GM21390 (cell line): ENCODE results near the gene PRTG.
A peak's percentile ranks its signal among the peaks of the same experiment; 100 is the strongest.
"Not testable (repeated sequence)": the region's sequence is repeated elsewhere in the genome, so short reads cannot be mapped to it uniquely, and the experiment has no call there.

Experiments used
- ATAC-seq: cut with Tn5 transposase; IDR thresholded peaks from one replicate; pipeline ENCODE4 v1.9.1; 2021; ENCODE audit not compliant: unreplicated experiment

The PRTG gene

DNA sequence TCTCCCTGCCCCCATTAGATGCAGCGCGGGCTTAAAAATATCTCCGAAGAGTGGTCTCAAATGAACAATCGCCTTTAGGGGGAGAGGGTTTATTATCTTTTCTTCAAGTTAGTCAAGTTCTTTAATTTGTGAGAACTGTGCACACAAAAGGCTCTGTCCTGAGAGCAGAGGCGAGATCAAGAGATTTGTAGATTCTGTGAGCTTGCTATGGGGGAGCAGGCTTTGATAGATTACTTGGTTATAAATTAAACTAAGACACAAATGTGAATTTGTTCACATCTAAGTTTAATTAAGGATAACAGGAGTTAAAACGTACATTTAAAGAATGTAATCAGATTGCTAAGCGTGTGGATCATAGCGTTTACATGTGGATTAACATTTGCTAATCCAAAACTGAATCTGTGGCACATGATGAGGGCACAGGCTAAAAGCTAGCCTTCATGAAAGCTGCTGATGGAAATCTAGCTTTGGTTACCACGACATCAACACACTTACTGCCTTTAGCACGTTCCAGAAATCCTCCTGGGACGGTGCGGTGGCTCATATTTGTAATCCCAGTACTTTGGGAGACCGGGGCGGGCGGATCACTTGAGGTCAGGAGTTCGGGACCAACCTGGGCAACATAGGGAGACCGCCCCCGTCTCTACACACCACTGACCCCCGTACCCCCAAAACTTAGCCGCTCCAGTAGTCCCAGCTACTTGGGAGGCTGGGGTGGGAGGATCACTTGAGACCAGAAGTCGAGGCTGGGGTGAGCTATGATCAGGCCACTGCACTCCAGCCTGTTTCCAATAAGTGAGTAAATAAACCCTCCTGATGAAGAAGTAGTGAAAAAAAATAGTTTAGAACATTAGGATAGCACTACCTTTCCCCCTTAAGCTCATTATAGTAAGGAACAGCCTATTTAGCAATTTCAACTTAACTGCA, 1.0 kb upstream of the PRTG start:
- ATAC-seq = no peak

DNA sequence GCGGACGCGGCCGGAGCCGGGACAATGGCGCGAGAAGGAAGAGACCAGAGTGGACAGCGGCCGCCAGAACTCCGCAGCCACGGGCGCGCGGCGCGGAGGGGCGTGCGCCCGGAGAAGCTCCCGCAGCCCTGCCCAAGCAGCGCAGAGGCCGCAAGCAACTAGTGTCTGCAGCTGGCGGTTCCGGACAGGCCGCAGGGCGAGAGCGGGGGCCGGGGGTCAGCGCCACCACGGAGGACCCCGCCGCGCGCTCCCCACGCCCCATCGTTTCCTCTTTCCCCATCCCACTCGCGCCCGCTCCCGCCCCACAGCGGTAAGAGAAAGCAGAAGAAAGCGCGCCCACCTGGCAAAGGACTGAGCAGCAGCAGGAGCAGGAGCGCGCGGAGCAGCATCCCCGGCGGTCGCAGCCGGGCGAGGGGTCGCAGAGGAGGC, 440 bp downstream of the PRTG start:
- peak; percentile 49 for ATAC-seq

DNA sequence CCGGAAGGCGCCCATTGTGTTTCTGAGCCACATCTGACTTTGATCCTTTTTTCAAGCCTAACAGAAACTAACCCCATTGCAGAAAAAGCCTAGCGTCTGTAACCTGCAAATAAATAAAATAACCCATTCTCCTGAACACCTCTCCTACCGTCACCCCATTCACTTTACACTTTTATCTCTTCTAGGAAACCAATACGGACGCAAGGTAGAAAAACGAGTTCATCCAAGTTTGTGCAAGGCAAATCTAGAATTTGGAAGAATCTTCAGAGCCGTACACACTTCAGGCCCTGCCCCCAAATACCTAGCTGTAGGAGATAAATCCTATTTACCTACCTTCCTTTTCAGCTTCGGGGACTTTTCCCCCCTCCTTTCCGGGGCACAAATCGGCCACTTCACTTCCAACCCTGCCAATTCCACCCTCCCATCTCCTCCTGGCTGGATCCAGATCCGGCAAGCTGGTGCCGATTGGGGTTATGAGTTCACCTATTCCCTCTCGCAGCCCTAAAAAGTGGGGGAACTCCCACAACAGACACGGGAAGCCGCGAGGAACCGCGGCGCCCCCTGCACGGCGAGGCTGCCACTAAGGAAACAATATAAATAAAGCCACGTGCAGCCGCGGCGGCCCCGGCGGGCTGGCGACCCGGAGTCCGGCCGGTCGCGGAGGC, 987 bp downstream of the PRTG start:
- peak; percentile 30 for ATAC-seq

DNA sequence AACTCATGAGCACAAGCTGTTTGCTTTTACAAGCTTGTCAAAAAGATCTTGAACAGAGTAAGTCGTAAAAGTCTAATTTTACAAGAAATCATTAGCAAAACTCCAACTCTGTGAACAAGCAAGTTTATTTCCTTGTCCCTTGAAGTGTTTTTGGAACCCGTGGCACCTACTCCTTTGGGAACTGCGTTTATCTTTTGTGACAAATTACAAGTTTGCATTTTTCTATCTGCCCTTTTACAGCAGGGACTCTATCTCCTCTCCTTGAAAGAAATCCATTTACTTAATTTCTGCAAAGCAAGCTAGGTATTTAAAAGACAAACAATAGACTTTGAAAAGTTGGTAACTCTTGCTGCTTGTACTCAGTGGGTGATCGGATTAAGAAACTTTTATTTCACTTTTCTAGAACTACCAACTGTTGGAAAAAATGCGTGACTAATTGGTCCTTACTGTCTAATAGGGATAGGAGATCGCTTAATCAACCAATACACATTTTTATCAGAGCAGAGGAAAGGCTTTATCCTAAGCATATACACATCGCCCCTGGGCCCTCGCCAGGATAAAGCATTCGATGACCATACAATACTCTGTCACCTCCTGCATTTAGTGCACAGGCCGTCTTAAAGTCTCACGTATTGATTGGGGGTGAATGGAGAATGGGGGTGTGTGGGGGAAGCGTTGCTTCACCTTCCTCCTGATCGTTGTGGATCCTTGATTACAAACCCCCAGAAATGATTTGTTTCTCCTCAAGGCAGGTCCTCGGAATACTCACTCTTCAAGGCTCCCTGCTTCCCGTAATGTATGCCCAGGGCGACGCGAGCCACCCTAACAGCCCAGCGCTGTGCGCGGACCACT, 1.7 kb downstream of the PRTG start:
- no peak for ATAC-seq

DNA sequence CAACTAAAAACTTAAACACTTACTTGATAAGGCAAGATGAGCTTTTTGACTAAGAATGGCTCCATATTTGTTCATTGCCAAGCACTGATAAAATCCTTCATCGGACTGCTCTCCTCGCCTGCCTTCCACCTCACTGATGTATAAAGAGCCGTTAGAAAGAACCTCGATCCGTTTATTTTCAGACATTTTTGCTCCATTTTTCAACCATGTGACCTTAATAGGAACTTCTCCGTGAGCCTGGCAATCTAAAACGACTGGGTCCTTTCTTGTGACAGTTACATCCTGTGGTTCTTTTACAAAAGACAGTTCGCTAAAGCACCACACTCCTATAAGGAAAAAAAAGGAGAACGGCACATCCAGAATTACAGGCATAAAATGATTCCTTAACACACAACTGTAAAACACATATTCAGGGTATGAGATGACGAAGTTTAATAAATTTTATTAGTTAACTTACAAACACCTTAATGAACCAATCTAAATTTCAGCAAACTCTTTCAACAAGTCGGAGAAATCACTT, 2.5 kb downstream of the PRTG start:
- ATAC-seq = no peak

DNA sequence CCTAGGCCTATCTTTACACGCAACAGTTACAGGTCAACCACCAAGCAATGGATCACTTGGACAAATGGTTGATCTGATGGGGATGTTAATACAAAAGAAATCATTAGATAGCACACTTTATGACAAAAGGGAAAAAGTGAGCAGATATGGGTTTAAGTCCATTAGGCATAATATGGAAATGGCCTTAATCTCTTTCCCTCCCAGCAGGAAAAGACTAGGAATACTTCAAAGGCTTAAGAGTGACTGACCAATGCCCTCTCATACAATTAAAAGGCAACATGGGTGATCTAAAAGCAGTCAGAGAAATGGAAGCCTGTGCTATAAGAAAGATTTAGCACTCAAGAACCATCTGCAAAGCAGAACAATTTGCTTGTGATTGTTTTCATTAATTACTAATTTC, 3.3 kb downstream of the PRTG start:
- ATAC-seq = no peak

DNA sequence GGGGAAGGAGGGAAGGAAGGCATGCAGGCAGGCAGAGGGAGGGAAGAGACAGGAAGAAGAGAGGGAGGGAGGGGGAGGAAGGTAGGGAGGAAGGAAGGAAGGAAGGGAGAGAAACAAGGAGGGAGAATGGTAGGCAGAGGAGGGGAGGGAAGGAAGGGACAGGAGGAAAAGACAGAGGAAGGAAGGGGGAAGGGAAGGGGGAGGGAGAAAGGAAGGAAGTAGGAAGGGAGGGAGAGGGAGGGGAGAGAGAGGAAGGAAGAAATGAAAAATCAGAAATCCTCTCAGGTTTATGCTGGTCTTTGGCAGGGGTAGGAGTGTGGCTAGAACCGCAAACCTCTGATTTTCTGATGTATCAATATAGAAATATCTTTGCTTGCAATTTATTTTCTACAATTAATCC, 4.2 kb downstream of the PRTG start:
- ATAC-seq = no peak

DNA sequence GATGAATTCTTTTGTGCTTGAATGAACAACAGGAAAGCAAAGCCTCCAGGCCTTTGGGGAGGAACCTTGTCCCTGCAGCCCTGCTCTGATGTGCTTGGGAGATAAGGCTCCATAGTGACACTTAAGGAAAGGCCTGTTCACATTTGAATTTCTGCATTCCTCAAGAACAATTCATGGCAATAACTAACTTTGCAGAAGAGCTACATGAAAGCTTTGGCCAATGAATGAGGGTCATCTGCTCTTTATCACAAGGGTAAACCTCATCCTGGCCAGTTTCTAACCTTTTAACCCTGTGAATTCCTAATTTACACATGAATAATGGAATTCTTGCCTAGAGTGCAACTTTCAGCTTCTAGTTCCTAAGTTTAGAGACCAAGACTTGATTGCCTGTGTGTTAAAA, 5.6 kb downstream of the PRTG start:
- ATAC-seq = no peak

DNA sequence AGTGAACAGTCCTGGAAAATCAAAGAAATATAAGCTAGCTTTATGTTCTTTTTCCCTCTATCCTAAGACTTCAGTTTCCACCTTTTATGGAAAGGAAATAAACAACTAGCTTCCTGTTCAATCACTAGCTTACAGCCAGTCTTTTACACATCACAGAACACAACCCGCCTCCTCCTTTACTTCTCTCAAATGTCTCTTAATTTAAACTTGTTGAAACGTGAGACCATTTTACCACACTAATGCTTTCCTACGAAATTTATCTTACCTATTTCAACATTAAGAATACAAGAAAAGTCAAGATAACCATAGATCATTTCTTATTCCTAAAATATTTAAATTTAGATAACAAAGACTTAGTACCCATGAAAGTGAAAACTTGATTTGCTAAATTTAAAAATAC, 6.2 kb downstream of the PRTG start:
- ATAC-seq = no peak

DNA sequence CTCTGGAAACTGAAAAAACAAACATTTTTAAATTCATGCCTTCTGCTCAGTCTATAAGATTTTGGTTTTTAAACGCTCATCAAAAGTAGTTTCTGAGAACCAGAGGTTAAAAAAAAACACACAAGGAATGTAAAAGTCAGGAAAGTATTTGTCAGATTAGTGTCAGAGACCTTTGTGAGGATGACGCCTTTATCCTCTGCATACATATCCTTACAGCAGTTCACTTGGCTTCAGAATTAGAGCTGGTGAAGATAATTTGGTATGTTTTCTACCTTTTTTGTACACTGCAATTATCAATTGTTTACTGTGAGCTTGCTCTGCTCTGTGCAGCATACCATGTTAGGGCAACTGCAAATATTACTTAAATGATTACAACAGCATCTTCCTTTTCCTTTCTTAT, 8.3 kb downstream of the PRTG start:
- ATAC-seq = no peak

DNA sequence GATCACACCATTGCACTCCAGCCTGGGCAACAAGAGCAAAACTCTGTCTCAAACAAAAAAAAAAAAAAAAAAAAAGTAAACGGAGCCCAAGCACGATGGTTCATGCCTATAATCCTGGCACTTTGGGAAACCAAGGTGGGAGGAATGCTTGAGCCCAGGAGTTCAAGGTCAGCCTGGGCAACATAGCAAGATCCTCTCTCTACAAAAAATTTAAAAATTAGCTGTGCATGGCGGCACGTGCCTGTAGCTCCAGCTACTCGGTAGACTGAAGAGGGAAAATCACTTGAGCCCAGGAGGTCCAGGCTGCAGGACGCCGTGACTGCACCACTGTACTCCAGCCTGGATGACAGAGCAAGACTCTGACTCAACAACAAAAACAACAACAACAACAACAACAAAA, 9.5 kb downstream of the PRTG start:
- not testable (repeated sequence) for ATAC-seq

DNA sequence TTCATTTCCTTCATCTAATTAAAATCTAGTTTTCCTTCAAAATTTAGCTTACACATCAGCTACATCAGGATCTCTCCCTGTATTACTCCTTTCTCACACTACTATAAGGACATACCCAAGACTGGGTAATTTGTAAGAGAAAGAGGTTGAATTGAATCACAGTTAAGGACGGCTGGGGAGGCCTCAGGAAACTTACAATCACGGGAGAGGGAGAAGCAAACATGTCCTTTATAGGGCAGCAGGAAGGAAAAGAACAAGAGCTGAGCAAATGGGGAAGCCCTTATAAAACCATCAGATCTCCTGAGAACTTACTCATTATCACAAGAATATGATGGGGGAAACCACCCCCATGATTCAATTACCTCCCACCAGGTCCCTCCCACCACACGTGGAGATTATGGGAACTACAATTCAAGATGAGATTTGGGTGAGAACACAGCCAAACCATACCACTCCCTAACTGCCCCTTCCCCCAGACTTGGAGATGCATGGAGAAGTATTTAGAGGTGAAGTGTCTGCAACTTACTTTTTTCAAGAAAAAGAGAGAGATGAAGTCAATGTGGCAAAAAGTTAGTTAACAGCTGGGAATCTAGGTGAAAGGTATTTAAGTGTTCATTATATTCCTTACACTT, 21.3 kb downstream of the PRTG start:
- no peak for ATAC-seq

DNA sequence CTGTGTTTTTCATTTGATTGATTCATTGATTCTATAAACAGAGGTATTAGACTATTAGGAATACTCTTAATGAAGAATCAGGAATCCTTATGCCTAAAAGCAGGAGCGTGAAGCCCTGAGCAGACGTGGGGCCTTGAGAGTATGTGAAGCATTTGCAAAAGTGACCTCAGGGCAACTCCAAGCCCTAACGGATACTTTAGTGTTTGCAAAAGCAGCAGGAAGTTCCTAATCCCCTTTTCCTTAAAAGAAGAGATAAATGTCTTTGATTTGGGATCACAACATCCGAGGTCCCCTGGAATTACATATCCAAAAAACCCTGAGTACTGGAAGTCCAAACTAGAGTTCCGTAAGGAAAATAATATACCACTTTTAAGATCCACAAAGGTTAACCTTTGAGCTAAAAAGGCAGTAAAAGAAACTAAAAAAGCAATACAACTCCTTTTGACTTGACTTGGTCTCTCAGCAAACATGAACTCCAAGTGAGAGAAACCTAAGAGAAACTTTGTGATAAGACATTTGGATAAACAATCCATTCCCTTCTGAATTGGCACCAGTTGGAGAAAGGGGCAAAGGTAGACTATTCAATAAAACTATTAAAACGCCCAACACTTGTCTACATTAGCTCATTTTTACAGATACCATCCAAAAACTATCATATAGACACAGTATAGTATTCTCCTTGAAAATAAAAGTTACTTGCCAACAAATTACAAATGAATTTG, 27.4 kb downstream of the PRTG start:
- no peak for ATAC-seq

DNA sequence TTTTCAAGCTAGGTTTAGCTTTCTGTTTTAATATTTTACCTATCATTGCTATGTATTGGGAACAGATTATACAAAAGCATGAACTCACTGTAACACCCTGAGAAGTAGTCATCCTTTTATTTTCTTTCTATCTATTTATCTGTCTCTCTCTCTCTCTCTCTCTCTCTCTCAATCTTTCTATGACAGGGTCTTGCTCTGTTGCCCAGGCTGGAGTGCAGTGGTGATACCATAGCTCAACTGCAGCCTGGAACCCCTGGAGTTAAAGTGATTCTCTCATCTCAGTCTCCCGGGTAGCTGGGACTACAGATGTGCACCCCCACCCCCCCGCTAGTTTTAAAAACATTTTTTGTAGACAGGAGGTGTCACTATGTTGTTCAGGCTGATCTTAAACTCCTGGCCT, 28.9 kb downstream of the PRTG start:
- ATAC-seq = no peak

DNA sequence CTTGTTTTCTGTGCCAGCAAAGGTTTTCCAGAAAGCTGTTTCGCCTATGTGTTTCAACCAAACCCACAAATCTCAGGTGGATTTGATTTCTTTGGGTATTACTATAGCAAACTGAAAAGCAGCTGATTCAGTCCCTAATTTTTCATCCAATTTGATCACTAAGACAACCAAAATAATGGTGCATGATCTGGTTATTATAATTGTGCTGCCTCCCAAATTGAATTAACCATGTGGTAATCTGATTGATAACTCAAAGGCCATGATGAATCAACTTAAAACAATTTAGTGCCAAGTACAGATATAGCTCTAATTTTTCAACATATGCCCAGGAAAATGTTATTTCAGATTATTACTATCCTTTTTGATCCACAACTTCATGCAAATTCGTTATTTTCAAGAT, 30.6 kb downstream of the PRTG start:
- ATAC-seq = no peak

DNA sequence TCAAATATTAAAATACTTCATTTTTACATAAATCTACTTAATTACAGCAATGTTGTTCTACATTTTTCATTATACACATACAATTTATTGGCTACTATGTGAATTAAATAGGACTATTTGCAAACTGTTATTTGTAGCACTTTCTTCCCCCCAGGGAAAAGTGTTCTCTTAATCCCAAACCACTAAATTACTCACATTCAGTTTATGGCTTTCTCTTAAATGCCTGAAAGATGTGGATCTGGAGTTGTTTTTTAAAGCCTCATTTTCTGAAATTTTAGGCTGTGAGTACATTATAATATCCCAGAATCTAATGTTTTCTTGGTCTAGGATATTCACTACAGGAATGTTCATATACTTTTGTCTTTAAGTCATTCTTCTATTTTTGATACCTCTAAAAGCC, 32.7 kb downstream of the PRTG start:
- no peak for ATAC-seq

DNA sequence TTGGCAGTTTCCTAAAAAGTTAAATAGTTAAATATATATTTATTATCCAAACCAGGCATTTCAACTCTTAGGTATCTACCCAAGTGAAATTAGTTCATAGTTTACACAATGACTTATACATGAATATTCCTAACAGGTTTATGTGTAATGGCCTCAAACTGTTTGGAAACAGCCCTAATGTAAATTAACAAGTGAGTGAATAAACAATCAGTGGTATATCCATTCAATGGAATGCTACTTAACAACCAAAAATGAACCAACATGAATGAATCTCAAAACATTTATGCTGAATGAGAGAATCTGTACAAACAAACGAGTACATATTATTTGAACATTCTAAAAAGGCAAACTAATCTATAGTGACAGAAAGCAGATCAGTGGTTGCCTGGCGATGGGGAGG, 33.5 kb downstream of the PRTG start:
- no peak for ATAC-seq

DNA sequence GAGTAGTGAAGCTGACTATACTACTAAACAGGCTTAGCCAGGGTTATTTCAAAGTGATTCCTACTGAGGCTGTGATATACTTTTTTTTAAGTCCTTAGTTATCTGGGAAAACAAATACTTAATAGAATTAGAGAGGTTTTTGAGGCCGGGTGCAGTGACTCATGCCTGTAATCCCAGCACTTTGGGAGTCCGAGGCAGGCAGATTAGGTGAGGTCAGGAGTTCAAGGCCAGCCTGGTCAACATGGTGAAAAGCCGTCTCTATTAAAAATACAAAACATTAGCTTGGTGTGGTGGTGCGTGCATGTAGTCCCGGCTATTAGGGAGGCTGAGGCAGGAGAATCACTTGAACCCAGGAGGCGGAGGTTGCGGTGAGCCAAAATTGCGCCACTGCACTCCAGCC, 34.2 kb downstream of the PRTG start:
- ATAC-seq = no peak

DNA sequence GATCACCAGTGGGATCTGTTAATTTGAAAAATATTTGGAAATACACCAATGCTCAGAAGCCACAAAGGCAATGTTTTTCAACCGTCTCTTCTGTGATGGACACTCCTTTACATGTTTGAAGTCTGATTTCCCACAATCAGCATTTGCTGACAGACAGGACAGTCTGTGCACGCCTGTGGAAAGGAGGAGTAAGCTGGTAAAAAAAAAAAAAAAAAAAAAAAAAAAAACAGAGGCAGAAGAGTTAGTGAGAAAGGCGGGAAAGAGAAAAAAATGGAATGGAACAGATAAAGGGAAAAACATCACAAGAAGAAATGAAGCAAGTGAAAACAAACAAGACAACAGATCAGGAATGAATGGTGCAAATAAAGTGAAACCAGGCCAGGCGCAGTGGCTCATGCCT, 35.0 kb downstream of the PRTG start:
- ATAC-seq = no peak

DNA sequence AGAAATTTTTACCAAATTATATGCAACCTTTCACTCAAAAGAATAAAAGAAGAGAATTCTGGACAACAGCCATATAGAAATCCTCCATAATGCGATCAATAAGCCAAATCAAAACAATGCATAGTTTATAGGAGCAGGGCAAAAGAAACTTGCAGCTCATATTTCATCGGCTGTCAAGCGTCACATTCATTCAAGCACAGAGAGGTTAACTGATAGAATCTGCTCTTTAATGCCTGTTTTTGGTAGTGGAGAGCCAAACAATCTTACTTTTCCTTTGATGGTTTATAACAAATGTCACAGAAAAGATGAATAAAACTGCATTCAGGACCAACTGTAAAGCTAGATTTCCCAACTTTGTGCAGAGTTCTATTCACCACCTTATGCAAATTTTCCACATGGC, 35.4 kb downstream of the PRTG start:
- no peak for ATAC-seq
